Chondrocyte (in vitro differentiated cells): Measurements from ENCODE around the gene ITGA3. TPM values are rescaled to one million over a fixed set of nuclear protein-coding genes. Genes with fewer than 3 reads are reported as not detected.
A peak's percentile ranks its signal among the peaks of the same experiment; 100 is the strongest.

Experiments
- DNase-seq: peaks from one replicate; pipeline ENCODE4 v3.0.0; 2021; ENCODE audit warnings: mixed read lengths, low spot score
- H3K27ac Mint-ChIP-seq: one replicate; pipeline ENCODE4 v1.8.0; 2021; ENCODE audit warnings: mild to moderate bottlenecking, moderate library complexity, mixed read lengths; ENCODE audit not compliant: unreplicated experiment
- H3K27me3 Mint-ChIP-seq: 2 replicates; pipeline ENCODE4 v1.8.0; 2021; ENCODE audit warnings: low read depth, mixed read lengths
- H3K36me3 Mint-ChIP-seq: 2 replicates; pipeline ENCODE4 v1.8.0; 2021; ENCODE audit warnings: low read depth, mixed read lengths
- H3K4me1 Mint-ChIP-seq: 2 replicates; pipeline ENCODE4 v1.8.0; 2021; ENCODE audit warnings: low read depth, mild to moderate bottlenecking, mixed read lengths
- H3K4me3 Mint-ChIP-seq: one replicate; pipeline ENCODE4 v1.8.0; 2021; ENCODE audit warnings: mild to moderate bottlenecking, moderate library complexity, mixed read lengths; ENCODE audit not compliant: unreplicated experiment
- H3K9me3 Mint-ChIP-seq: 2 replicates; pipeline ENCODE4 v1.8.0; 2021; ENCODE audit warnings: low read depth, mixed read lengths
- CTCF ChIP-seq: fragments of 200-600 bp; sonication (generic); IDR thresholded peaks from 2 replicates; pipeline ENCODE4 v1.5.0; 2021; ENCODE audit warnings: antibody characterized with exemption, mild to moderate bottlenecking, moderate library complexity
- total RNA-seq: library from RNA; stranded (reverse); gene quantifications from 3 replicates; pipeline ENCODE4 v1.2.1, GENCODE V29; 2021

ITGA3 gene
- total RNA-seq, 1 donor from 2014 or later: 216 TPM

GRCh38 chr17:50024808-50025207 lies 31.1 kb upstream of the ITGA3 start:
- no peak overlapping the region for H3K4me3 Mint-ChIP-seq
- DNase-seq: no peak
- H3K27me3 Mint-ChIP-seq: no peaks in the 10 kb centered on the region
- H3K36me3 Mint-ChIP-seq: no peaks in the 10 kb centered on the region
- H3K27ac Mint-ChIP-seq: no peak overlapping the region
- no peak for TF ChIP-seq CTCF
- no peaks in the 10 kb centered on the region for H3K9me3 Mint-ChIP-seq
- H3K4me1 Mint-ChIP-seq: peaks cover 39% of the 10 kb centered on the region

GRCh38 chr17:50026046-50026675 lies 29.7 kb upstream of the ITGA3 start:
- H3K4me1 Mint-ChIP-seq: peaks cover 48% of the 10 kb centered on the region
- H3K27me3 Mint-ChIP-seq: no peaks in the 10 kb centered on the region
- no peak for TF ChIP-seq CTCF
- H3K9me3 Mint-ChIP-seq: no peaks in the 10 kb centered on the region
- H3K36me3 Mint-ChIP-seq: no peaks in the 10 kb centered on the region
- no peak overlapping the region for H3K4me3 Mint-ChIP-seq
- peak; percentile 43 for DNase-seq
- no peak overlapping the region for H3K27ac Mint-ChIP-seq

- peak; percentile 90 for TF ChIP-seq CTCF
- peak; percentile 76 for DNase-seq
- Mint-ChIP-seq H3K4me3 (peak overlapping the region; percentile 7), H3K27me3 (no peaks in the 10 kb centered on the region), H3K27ac (peak overlapping the region; percentile 100), H3K4me1 (peaks cover 55% of the 10 kb centered on the region), H3K9me3 (no peaks in the 10 kb centered on the region), H3K36me3 (no peaks in the 10 kb centered on the region)
Measured at GRCh38 chr17:50026837-50027171, 29.1 kb upstream of the ITGA3 start.

GRCh38 chr17:50027172-50027880 lies 28.6 kb upstream of the ITGA3 start:
- TF ChIP-seq CTCF: peak; percentile 74
- no peaks in the 10 kb centered on the region for H3K27me3 Mint-ChIP-seq
- peak overlapping the region; percentile 100 for H3K27ac Mint-ChIP-seq

GRCh38 chr17:50027881-50028735 lies 27.8 kb upstream of the ITGA3 start:
- Mint-ChIP-seq H3K27me3 (no peaks in the 10 kb centered on the region), H3K4me3 (peak overlapping the region; percentile 77), H3K36me3 (no peaks in the 10 kb centered on the region), H3K9me3 (no peaks in the 10 kb centered on the region), H3K4me1 (peaks cover 47% of the 10 kb centered on the region), H3K27ac (peak overlapping the region; percentile 100)
- TF ChIP-seq CTCF: no peak
- DNase-seq: peak; percentile 90

More at GRCh38 chr17:50027172-50027880, 28.6 kb upstream of the ITGA3 start:
- H3K36me3 Mint-ChIP-seq: no peaks in the 10 kb centered on the region
- no peaks in the 10 kb centered on the region for H3K9me3 Mint-ChIP-seq
- DNase-seq: peak; percentile 95
- H3K4me1 Mint-ChIP-seq: peaks cover 52% of the 10 kb centered on the region
- H3K4me3 Mint-ChIP-seq: peak overlapping the region; percentile 77
